SH-SY5Y (cell line): ENCODE results near the gene RBM5.

Experiments used
- GATA2 ChIP-seq: IDR thresholded peaks from 2 replicates; pipeline ENCODE4 v1.6.1; 2011; ENCODE audit warnings: mild to moderate bottlenecking, low read depth, low read length
- GATA3 ChIP-seq: IDR thresholded peaks from 2 replicates; pipeline ENCODE4 v1.6.1; 2011; ENCODE audit warnings: low read depth, mild to moderate bottlenecking, low read length, moderate library complexity

DNA sequence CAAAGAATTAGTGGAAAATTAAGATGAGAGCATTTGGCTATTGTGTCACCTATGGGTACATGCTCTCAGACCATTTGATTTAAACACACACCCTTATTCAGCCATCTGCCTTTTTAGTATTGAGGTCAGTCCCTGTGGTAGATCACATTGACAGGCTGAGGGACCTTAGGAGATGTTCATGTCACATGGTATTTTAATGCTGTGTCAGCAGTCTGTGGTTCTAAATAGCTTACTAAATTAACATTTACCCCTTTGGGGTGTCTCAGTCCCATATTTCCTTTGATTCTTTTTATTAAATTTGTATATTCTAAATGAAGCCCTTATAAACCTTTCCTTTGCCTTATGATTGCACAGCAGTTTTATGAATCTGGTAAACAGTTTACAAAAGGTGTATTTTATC is 2.3 kb downstream of the RBM5 start:
- TF ChIP-seq GATA3, result no peak
- no peak for TF ChIP-seq GATA2
